Duodenal mucosa (tissue), 2 donors: Measurements from ENCODE around the gene ARX.

Source experiments
- H3K27ac ChIP-seq: one replicate; pipeline ENCODE4 v1.7.0; 2013; ENCODE audit warnings: low read depth, low read length
- H3K27me3 ChIP-seq, 2 donors: one replicate each; pipeline ENCODE4 v1.7.0; 2013; ENCODE audit warnings: low read length in 2 of 2, control low read depth in 1 of 2; ENCODE audit not compliant: insufficient read depth in 2 of 2, control insufficient read depth in 1 of 2
- H3K36me3 ChIP-seq, 2 donors: one replicate each; pipeline ENCODE4 v1.7.0; 2013; ENCODE audit warnings: low read length in 2 of 2, control low read depth in 1 of 2; ENCODE audit not compliant: insufficient read depth in 2 of 2, control insufficient read depth in 1 of 2
- H3K4me1 ChIP-seq, 2 donors: one replicate each; pipeline ENCODE4 v1.7.0; 2013; ENCODE audit warnings: low read length in 2 of 2, control low read depth in 1 of 2; ENCODE audit not compliant: insufficient read depth in 2 of 2, control insufficient read depth in 1 of 2
- H3K4me3 ChIP-seq, 2 donors: one replicate each; pipeline ENCODE4 v1.7.0; 2013; ENCODE audit warnings: low read length in 2 of 2, low read depth in 1 of 2
- H3K9ac ChIP-seq, 2 donors: one replicate each; pipeline ENCODE4 v1.7.0; 2013; ENCODE audit warnings: low read length in 2 of 2, low read depth in 1 of 2
- H3K9me3 ChIP-seq, 2 donors: one replicate each; pipeline ENCODE4 v1.7.0; 2013; ENCODE audit warnings: low read length in 2 of 2, control low read depth in 1 of 2; ENCODE audit not compliant: control insufficient read depth in 1 of 2

ARX gene

DNA sequence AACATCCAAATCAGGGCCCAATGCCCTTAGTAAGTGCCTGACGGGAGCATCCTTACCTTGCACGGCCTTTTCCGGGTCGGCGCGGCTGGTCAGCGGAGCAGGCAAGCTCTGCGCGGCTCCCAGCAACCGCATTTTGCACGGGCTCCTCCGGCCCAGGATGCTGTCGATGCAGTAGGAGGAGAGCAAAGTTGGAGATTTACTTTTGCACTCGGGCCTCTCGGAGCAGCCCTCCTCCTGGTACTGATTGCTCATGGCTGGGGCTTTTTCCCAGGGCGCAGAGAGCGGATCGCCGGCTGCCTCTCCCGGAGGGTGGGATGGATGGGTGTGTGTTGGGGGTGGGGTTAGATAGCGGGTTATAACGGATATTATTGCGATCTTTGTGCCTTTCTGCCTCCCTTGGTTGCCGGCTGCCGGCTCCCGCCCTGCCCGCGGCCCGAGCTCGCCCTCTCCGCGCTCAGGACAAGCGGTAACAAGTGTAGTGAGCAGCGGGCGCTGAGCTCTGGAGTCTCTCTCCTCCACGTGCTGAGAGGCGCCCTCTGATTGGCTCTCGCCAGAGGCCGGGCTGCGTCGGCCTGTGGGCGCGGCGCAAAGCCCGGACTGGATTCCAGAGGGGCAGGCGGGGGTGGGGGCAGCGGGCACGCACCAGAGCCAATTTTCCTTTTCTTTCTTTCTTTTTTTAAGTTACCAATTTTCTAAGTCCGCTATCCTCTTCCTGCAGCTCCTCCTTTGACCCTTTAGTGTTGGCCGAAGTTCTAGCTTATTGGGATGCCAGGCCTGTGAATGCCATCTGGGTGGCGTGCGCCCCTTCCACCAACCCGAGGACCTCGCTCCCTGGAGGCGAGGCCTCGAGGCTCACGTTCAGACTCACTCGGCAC is at the start of gene ARX:
Gene ARX, minus strand, starts transcription at position 480 of the 875 bp plus-strand sequence. Its CDS starts 228 bp downstream, at position 252.
- H3K4me3 ChIP-seq = no peak within 1 kb of the TSS

DNA sequence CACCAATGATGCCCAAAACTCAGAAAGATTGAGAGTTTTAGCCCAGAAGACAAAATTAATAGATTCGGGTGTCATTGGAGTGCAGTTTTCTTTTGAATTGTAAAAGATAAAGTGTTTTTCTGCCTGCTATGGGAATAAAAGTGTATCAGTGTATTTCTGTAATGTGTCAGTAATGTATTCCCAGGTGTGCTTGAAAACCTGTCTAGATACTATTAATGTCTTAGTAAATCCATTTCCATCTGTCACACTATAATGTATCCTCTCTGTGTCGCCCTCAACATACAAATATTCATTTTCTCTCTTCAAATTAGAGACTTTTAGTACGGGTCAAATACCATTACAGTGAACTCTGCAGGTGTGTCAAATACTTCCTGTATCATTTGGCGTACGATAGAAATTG is 43.5 kb upstream of the ARX start:
- Histone ChIP-seq H3K9ac (no peak overlapping the region), H3K9me3 (peaks cover 0 to 3% of the 10 kb centered on the region in 2 donors), H3K27me3 (no peaks in the 10 kb centered on the region), H3K4me1 (no peaks in the 10 kb centered on the region), H3K36me3 (no peaks in the 10 kb centered on the region), H3K4me3 (no peak overlapping the region), H3K27ac (no peak overlapping the region)

More for the DNA sequence above, at the start of gene ARX:
- H3K27ac ChIP-seq = no peak within 1 kb of the TSS
- peaks cover 49 to 66% of the 10 kb centered on the region in 2 donors for H3K27me3 ChIP-seq
- H3K4me1 ChIP-seq = no peaks in the 10 kb centered on the region
- no peaks in the 10 kb centered on the region for H3K36me3 ChIP-seq
- no peak within 1 kb of the TSS for H3K9ac ChIP-seq
- H3K9me3 ChIP-seq = no peaks in the 10 kb centered on the region

DNA sequence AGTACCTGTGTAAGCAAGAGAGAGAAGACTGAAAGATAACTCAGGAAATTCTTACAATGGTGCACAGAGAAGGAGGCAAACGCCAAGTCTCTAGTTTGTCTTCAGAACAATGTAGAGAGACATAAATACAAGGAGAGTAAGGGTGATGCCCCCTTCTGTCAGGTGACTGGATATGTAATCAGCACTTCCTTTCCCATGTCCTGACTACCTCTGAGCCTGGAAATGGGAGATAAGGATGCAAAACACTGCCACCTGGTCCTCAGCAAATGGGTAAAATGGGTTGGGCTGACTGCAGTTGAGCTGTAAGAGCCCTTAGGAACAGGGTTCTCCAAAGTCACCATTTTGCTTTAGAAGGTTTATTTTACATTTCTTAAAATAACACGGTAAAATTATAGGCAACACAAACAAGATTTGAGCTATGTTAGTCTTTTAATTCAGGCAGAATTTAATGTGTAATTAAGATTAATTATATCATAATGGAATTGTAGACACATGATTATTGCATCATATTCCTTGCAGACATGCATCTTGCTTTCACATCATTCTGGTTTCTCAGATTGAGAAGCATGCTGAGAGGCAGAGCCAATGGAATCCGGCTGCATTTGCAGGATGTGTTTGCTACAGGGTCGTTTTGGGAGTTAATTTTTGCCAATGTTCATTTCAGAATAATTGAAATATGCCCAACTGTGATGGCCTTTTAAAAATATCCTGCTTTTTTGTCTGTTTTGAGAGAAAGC is 37.2 kb upstream of the ARX start:
- H3K27ac ChIP-seq = no peak overlapping the region
- H3K27me3 ChIP-seq = no peaks in the 10 kb centered on the region
- no peak overlapping the region for H3K4me3 ChIP-seq
- H3K9ac ChIP-seq = no peak overlapping the region
- no peaks in the 10 kb centered on the region for H3K36me3 ChIP-seq
- peaks cover 3 to 11% of the 10 kb centered on the region in 2 donors for H3K4me1 ChIP-seq
- H3K9me3 ChIP-seq = peaks cover 0 to 3% of the 10 kb centered on the region in 2 donors

DNA sequence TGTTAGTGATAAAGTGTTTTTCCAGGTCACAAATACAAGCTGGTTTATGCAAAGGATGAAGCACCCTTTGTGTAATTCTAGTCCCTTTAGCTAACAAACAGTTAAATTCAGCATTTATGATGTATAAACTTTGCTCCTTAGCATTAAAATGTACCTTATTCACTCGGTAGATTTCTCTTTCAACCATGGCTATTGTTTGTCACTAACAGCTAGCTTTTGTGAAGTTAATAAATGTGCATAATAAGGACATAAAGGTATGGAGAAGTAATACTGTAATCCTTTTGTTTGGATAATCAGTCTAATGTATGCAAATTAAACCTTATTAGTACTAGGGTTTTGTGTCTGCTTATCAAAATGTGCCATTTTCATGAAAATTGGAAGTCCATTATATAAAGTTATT is 34.2 kb upstream of the ARX start:
- Histone ChIP-seq H3K27me3 (no peaks in the 10 kb centered on the region), H3K9me3 (no peaks in the 10 kb centered on the region), H3K27ac (no peak overlapping the region)

DNA sequence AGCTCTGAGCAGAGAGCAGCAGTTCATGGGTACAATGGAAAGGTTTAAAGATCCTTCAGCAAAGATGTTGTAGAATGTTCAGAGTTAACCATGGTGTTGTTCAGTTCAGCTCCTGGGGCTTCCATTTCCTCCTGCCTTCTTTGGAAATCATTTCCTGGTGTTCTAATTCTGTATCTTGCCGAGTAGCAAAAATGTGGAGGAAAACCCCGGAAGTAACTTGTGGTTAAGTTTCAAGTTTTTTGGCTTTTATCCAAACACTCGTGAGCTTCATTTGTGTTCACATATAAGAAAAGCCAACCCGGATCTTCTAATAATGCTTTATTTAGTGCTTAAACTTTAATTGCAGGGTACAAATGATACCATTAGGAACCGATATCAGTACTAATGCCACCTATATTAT is 33.6 kb upstream of the ARX start:
- Histone ChIP-seq H3K9me3 (no peaks in the 10 kb centered on the region), H3K27me3 (no peaks in the 10 kb centered on the region), H3K36me3 (no peaks in the 10 kb centered on the region), H3K9ac (no peak overlapping the region), H3K4me1 (peaks cover 3 to 11% of the 10 kb centered on the region in 2 donors), H3K4me3 (no peak overlapping the region), H3K27ac (no peak overlapping the region)

More for the DNA sequence above, 34.2 kb upstream of the ARX start:
- Histone ChIP-seq H3K4me3 (no peak overlapping the region), H3K9ac (no peak overlapping the region), H3K36me3 (no peaks in the 10 kb centered on the region), H3K4me1 (peaks cover 3 to 11% of the 10 kb centered on the region in 2 donors)

DNA sequence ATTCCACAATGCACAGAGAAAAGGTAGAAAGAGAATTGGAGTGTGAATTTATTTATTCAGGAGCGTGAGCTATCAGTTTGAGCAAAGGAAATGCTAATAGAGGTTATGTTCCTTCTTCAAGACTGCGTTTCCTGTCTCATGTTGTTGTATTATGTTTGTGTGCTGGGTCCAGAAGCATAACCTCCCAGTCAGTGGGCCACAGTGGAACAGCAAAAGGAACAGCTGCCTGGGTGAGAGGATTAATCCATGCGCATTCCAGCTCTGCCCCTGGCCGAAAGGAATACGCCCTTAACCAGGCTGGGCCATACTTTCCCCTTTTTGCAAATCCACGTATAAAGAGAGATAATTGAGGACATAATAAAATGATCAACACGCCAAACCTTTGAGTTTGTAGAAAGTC is 32.4 kb upstream of the ARX start:
- Histone ChIP-seq H3K27ac (no peak overlapping the region), H3K36me3 (no peaks in the 10 kb centered on the region), H3K9me3 (no peaks in the 10 kb centered on the region), H3K27me3 (no peaks in the 10 kb centered on the region), H3K4me1 (peaks cover 3 to 11% of the 10 kb centered on the region in 2 donors), H3K9ac (no peak overlapping the region), H3K4me3 (no peak overlapping the region)

DNA sequence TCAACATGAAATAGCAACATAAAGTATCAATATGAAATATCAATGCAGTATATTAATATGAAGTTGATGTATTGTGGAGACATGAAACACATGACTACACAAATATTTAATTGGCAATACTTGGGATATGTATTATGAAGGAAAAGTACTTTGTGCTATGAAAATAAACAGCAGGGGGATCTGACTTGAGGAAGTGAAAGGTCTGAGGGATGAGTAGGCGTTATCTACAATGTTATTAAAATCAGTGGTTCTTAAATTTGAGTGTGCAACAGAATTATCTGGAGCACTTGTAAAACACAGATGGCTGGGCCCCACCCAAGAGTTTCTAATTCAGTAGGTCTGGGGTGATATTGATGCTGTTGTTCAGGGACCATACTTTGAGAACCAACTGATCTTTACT is 27.4 kb upstream of the ARX start:
- H3K4me3 ChIP-seq = no peak overlapping the region
- H3K36me3 ChIP-seq = no peaks in the 10 kb centered on the region
- no peak overlapping the region for H3K27ac ChIP-seq
- H3K27me3 ChIP-seq = no peaks in the 10 kb centered on the region
- no peak overlapping the region for H3K9ac ChIP-seq
- no peaks in the 10 kb centered on the region for H3K4me1 ChIP-seq
- H3K9me3 ChIP-seq = no peaks in the 10 kb centered on the region

DNA sequence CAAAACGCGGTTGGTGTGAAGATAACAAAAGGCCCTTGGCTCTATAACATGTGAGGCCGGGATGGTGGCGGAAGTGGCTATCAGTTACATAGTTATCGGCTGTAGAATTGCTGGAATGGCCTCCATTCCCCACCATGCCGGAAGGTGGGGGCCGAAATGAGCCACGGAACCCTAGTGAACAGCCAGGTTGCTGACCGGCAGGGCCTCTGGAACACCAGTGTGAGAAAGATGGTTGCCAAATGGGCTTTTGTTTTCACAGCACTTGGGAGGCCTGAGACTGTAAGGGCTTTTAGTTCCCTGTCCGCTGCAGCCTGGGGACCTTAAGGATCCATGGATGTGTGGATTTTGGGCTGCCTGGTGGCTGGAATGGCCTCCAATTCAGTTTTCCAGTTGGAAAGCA is 23.3 kb upstream of the ARX start:
- Histone ChIP-seq H3K4me1 (no peaks in the 10 kb centered on the region), H3K27ac (no peak overlapping the region), H3K9ac (no peak overlapping the region), H3K36me3 (no peaks in the 10 kb centered on the region), H3K4me3 (no peak overlapping the region), H3K27me3 (no peaks in the 10 kb centered on the region), H3K9me3 (no peaks in the 10 kb centered on the region)

DNA sequence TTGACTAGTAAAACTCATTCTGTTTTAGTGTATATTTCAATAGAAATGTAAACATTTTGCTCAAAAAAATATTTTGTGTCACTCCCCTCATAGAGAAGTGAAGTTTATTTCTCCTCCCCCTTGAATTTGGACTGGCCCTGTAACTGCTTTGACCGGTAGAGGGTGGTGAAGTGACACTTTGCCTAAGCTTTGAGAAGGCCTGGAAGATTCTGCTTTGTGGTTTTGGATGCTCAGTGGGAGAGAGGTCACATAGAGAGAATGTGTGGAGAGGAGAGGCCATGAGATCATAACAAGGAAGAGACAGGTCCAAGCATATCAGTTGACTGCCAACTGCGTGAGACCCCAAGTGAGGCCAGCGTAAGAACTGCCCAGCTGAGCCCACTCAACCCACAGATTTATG is 19.1 kb upstream of the ARX start:
- no peak overlapping the region for H3K4me3 ChIP-seq
- no peaks in the 10 kb centered on the region for H3K36me3 ChIP-seq
- no peaks in the 10 kb centered on the region for H3K27me3 ChIP-seq
- no peaks in the 10 kb centered on the region for H3K4me1 ChIP-seq
- no peak overlapping the region for H3K9ac ChIP-seq
- H3K27ac ChIP-seq = no peak overlapping the region
- H3K9me3 ChIP-seq = no peaks in the 10 kb centered on the region

DNA sequence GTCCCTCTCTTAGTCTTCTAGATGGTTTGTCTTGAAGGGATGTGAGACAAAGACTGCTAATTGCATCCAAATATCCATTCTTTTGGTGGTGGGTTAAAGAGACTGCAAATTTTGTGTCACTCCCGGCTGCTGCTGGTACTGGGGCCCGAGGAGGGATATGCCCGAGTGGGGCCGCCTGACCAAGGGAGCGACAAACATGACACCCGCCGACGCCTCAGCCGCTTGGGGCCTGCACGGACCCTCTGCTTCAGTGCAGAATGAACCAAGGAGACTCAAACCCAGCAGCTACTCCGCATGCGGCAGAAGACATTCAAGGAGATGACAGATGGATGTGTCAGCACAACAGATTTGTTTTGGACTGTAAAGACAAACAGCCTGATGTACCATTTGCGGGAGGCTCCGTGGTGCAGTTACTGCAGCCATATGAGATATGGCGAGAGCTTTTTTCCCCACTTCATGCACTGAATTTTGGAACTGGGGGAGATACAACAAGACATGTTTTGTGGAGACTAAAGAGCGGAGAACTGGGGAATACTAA is 13.6 kb upstream of the ARX start:
- no peaks in the 10 kb centered on the region for H3K4me1 ChIP-seq
- H3K4me3 ChIP-seq = no peak overlapping the region
- H3K36me3 ChIP-seq = no peaks in the 10 kb centered on the region
- peaks cover 0 to 4% of the 10 kb centered on the region in 2 donors for H3K27me3 ChIP-seq
- no peak overlapping the region for H3K9ac ChIP-seq
- no peak overlapping the region for H3K27ac ChIP-seq
- no peaks in the 10 kb centered on the region for H3K9me3 ChIP-seq
